Measurements from ENCODE around the gene LRRK2.

DNA sequence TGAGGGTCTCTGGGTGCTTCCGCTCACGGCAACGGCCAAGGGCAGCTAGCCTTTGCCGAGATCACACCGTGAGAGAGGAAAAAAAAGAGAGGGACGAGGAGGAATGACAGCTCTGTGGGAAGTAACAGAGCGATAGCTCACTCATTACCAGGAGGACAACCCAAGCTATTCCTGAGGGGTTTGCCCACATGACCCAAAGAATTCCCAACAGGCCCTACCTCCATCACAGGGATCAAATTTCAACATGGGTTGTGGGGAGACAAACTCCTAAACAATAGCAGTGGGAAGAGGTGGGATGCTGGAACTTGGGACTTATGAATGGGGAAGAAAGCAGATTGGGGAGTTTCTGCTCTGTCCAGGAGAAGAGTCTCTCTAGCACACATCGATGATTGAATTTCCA is 180.6 kb downstream of the LRRK2 start:
- TF ChIP-seq, protein P1, sequence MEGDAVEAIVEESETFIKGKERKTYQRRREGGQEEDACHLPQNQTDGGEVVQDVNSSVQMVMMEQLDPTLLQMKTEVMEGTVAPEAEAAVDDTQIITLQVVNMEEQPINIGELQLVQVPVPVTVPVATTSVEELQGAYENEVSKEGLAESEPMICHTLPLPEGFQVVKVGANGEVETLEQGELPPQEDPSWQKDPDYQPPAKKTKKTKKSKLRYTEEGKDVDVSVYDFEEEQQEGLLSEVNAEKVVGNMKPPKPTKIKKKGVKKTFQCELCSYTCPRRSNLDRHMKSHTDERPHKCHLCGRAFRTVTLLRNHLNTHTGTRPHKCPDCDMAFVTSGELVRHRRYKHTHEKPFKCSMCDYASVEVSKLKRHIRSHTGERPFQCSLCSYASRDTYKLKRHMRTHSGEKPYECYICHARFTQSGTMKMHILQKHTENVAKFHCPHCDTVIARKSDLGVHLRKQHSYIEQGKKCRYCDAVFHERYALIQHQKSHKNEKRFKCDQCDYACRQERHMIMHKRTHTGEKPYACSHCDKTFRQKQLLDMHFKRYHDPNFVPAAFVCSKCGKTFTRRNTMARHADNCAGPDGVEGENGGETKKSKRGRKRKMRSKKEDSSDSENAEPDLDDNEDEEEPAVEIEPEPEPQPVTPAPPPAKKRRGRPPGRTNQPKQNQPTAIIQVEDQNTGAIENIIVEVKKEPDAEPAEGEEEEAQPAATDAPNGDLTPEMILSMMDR (IDR thresholded peaks at IDR 0.05; ENCODE audit: insufficient read depth, low read length): no peak
- TF ChIP-seq, protein P2, sequence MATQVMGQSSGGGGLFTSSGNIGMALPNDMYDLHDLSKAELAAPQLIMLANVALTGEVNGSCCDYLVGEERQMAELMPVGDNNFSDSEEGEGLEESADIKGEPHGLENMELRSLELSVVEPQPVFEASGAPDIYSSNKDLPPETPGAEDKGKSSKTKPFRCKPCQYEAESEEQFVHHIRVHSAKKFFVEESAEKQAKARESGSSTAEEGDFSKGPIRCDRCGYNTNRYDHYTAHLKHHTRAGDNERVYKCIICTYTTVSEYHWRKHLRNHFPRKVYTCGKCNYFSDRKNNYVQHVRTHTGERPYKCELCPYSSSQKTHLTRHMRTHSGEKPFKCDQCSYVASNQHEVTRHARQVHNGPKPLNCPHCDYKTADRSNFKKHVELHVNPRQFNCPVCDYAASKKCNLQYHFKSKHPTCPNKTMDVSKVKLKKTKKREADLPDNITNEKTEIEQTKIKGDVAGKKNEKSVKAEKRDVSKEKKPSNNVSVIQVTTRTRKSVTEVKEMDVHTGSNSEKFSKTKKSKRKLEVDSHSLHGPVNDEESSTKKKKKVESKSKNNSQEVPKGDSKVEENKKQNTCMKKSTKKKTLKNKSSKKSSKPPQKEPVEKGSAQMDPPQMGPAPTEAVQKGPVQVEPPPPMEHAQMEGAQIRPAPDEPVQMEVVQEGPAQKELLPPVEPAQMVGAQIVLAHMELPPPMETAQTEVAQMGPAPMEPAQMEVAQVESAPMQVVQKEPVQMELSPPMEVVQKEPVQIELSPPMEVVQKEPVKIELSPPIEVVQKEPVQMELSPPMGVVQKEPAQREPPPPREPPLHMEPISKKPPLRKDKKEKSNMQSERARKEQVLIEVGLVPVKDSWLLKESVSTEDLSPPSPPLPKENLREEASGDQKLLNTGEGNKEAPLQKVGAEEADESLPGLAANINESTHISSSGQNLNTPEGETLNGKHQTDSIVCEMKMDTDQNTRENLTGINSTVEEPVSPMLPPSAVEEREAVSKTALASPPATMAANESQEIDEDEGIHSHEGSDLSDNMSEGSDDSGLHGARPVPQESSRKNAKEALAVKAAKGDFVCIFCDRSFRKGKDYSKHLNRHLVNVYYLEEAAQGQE (IDR thresholded peaks at IDR 0.05; ENCODE audit: insufficient replicate concordance, low read depth): no peak

Data from HL-60 (cell line).